Measurements from ENCODE around the gene SYNE2. TPM values are rescaled to one million over a fixed set of nuclear protein-coding genes. Genes with fewer than 3 reads are reported as not detected.

SYNE2 gene
- total RNA-seq, 1 experiment from 2014 or later: 33.4 TPM

- no peak for DNase-seq (ENCODE audit: low read depth, low spot score)
- in situ Hi-C loops (cut with HindIII; ENCODE audit: low pct_unique_long_range_greater_than_20kb, low sequenced_read_pairs): no loop called here
Measured at GRCh38 chr14:64074961-64075612, 222.3 kb downstream of the SYNE2 start.

GRCh38 chr14:64075613-64076005 lies 222.8 kb downstream of the SYNE2 start:
- in situ Hi-C loops (cut with HindIII; ENCODE audit: low pct_unique_long_range_greater_than_20kb, low sequenced_read_pairs): no loop called here
- DNase-seq (ENCODE audit: low read depth, low spot score): no peak

- in situ Hi-C loops (cut with HindIII; ENCODE audit: low pct_unique_long_range_greater_than_20kb, low sequenced_read_pairs): no loop called here
- no peak for DNase-seq (ENCODE audit: low read depth, low spot score)
Measured at GRCh38 chr14:64080452-64080851, 227.6 kb downstream of the SYNE2 start.

- no peak for DNase-seq (ENCODE audit: low read depth, low spot score)
- in situ Hi-C loops (cut with HindIII; ENCODE audit: low pct_unique_long_range_greater_than_20kb, low sequenced_read_pairs): no loop called here
Measured at GRCh38 chr14:64081174-64081746, 228.5 kb downstream of the SYNE2 start.

GRCh38 chr14:64082837-64083236 lies 230.0 kb downstream of the SYNE2 start:
- DNase-seq (ENCODE audit: low read depth, low spot score): no peak
- in situ Hi-C loops (cut with HindIII; ENCODE audit: low pct_unique_long_range_greater_than_20kb, low sequenced_read_pairs): no loop called here

GRCh38 chr14:64088647-64088964 lies 235.8 kb downstream of the SYNE2 start:
- DNase-seq (ENCODE audit: low read depth, low spot score): no peak
- in situ Hi-C loops (cut with HindIII; ENCODE audit: low pct_unique_long_range_greater_than_20kb, low sequenced_read_pairs): no loop called here

GRCh38 chr14:64089920-64090319 lies 237.1 kb downstream of the SYNE2 start:
- in situ Hi-C loops (cut with HindIII; ENCODE audit: low pct_unique_long_range_greater_than_20kb, low sequenced_read_pairs): no loop called here
- no peak for DNase-seq (ENCODE audit: low read depth, low spot score)

GRCh38 chr14:64091217-64091616 lies 238.4 kb downstream of the SYNE2 start:
- in situ Hi-C loops (cut with HindIII; ENCODE audit: low pct_unique_long_range_greater_than_20kb, low sequenced_read_pairs): no loop called here
- DNase-seq (ENCODE audit: low read depth, low spot score): no peak

GRCh38 chr14:64092338-64092737 lies 239.5 kb downstream of the SYNE2 start:
- in situ Hi-C loops (cut with HindIII; ENCODE audit: low pct_unique_long_range_greater_than_20kb, low sequenced_read_pairs): no loop called here
- no peak for DNase-seq (ENCODE audit: low read depth, low spot score)

- DNase-seq (ENCODE audit: low read depth, low spot score): no peak
- in situ Hi-C loops (cut with HindIII; ENCODE audit: low pct_unique_long_range_greater_than_20kb, low sequenced_read_pairs): no loop called here
Measured at GRCh38 chr14:64092940-64093339, 240.1 kb downstream of the SYNE2 start.

GRCh38 chr14:64095620-64096019 lies 242.8 kb downstream of the SYNE2 start:
- DNase-seq (ENCODE audit: low read depth, low spot score): no peak
- in situ Hi-C loops (cut with HindIII; ENCODE audit: low pct_unique_long_range_greater_than_20kb, low sequenced_read_pairs): no loop called here

GRCh38 chr14:64098120-64098519 lies 245.3 kb downstream of the SYNE2 start:
- no peak for DNase-seq (ENCODE audit: low read depth, low spot score)
- in situ Hi-C loops (cut with HindIII; ENCODE audit: low pct_unique_long_range_greater_than_20kb, low sequenced_read_pairs): no loop called here

- in situ Hi-C loops (cut with HindIII; ENCODE audit: low pct_unique_long_range_greater_than_20kb, low sequenced_read_pairs): no loop called here
- DNase-seq (ENCODE audit: low read depth, low spot score): no peak
Measured at GRCh38 chr14:64107438-64107837, 254.6 kb downstream of the SYNE2 start.

- in situ Hi-C loops (cut with HindIII; ENCODE audit: low pct_unique_long_range_greater_than_20kb, low sequenced_read_pairs): no loop called here
- no peak for DNase-seq (ENCODE audit: low read depth, low spot score)
Measured at GRCh38 chr14:64109819-64110554, 257.2 kb downstream of the SYNE2 start.

GRCh38 chr14:64110802-64111201 lies 258.0 kb downstream of the SYNE2 start:
- in situ Hi-C loops (cut with HindIII; ENCODE audit: low pct_unique_long_range_greater_than_20kb, low sequenced_read_pairs): no loop called here
- DNase-seq (ENCODE audit: low read depth, low spot score): no peak

- in situ Hi-C loops (cut with HindIII; ENCODE audit: low pct_unique_long_range_greater_than_20kb, low sequenced_read_pairs): no loop called here
- no peak for DNase-seq (ENCODE audit: low read depth, low spot score)
Measured at GRCh38 chr14:64112867-64113678, 260.3 kb downstream of the SYNE2 start.

- in situ Hi-C loops (cut with HindIII; ENCODE audit: low pct_unique_long_range_greater_than_20kb, low sequenced_read_pairs): no loop called here
- no peak for DNase-seq (ENCODE audit: low read depth, low spot score)
Measured at GRCh38 chr14:64114166-64114565, 261.4 kb downstream of the SYNE2 start.

- no peak for DNase-seq (ENCODE audit: low read depth, low spot score)
- in situ Hi-C loops (cut with HindIII; ENCODE audit: low pct_unique_long_range_greater_than_20kb, low sequenced_read_pairs): no loop called here
Measured at GRCh38 chr14:64114796-64115195, 262.0 kb downstream of the SYNE2 start.

All from SK-MEL-5 (cell line).